GM23338 (cell line): ENCODE results near the gene LYRM7. TPM values are rescaled to one million over a fixed set of nuclear protein-coding genes. Genes with fewer than 3 reads are reported as not detected.

Source experiments
- ATAC-seq: fragments of 200-7000 bp; cut with Tn5 transposase; 3 replicates; pipeline ENCODE4 v1.9.1; 2020
- DNase-seq: peaks from one replicate; pipeline ENCODE4 v3.0.0-alpha.2; 2015; ENCODE audit warnings: low spot score
- H2AFZ ChIP-seq: fragments of 200-600 bp; sonication (generic); 2 replicates; pipeline ENCODE4 v1.8.0; 2016; ENCODE audit warnings: antibody characterized with exemption, mild to moderate bottlenecking, moderate library complexity
- H3F3A ChIP-seq: fragments of 200-600 bp; sonication (generic); replicated peaks from 2 replicates; pipeline ENCODE4 v1.8.0; 2017; ENCODE audit warnings: antibody characterized with exemption, mixed run types, low read depth
- H3K27ac ChIP-seq: fragments of 200-600 bp; sonication (generic); 2 replicates; pipeline ENCODE4 v1.6.1; 2016; ENCODE audit warnings: low read depth
- H3K27me3 ChIP-seq: fragments of 200-600 bp; sonication (generic); 2 replicates; pipeline ENCODE4 v1.8.0; 2016; ENCODE audit warnings: mild to moderate bottlenecking, mixed run types, moderate library complexity; ENCODE audit not compliant: insufficient read depth
- H3K36me3 ChIP-seq: fragments of 200-600 bp; sonication (generic); 2 replicates; pipeline ENCODE4 v1.8.0; 2016; ENCODE audit warnings: mild to moderate bottlenecking; ENCODE audit not compliant: insufficient read depth
- H3K4me1 ChIP-seq: fragments of 200-600 bp; sonication (generic); 2 replicates; pipeline ENCODE4 v1.8.0; 2016; ENCODE audit warnings: mild to moderate bottlenecking, moderate library complexity; ENCODE audit not compliant: insufficient read depth
- H3K4me2 ChIP-seq: fragments of 200-600 bp; sonication (generic); 2 replicates; pipeline ENCODE4 v1.7.1; 2017; ENCODE audit warnings: mixed run types
- H3K4me3 ChIP-seq: fragments of 200-600 bp; sonication (generic); 2 replicates; pipeline ENCODE4 v1.6.1; 2016; ENCODE audit warnings: mixed run types
- H3K79me2 ChIP-seq: fragments of 200-600 bp; sonication (generic); replicated peaks from 2 replicates; pipeline ENCODE4 v1.8.0; 2017; ENCODE audit warnings: mild to moderate bottlenecking; ENCODE audit not compliant: insufficient read depth
- H3K9me2 ChIP-seq: fragments of 200-600 bp; sonication (generic); 2 replicates; pipeline ENCODE4 v1.8.0; 2017; ENCODE audit not compliant: insufficient read depth
- H4K20me1 ChIP-seq: fragments of 200-600 bp; sonication (generic); replicated peaks from 2 replicates; pipeline ENCODE4 v1.8.0; 2017; ENCODE audit warnings: mild to moderate bottlenecking; ENCODE audit not compliant: insufficient read depth
- H3K27ac Mint-ChIP-seq: 2 replicates; pipeline ENCODE4 v1.8.0; 2020; ENCODE audit warnings: inconsistent platforms, mild to moderate bottlenecking, moderate library complexity, mixed read lengths
- H3K27me3 Mint-ChIP-seq: 3 replicates; pipeline ENCODE4 v1.8.0; 2022; ENCODE audit warnings: low read depth, mild to moderate bottlenecking, moderate library complexity, mixed read lengths, inconsistent platforms; ENCODE audit not compliant: insufficient read depth, poor library complexity
- H3K36me3 Mint-ChIP-seq: 3 replicates; pipeline ENCODE4 v1.8.0; 2021; ENCODE audit warnings: low read depth, mild to moderate bottlenecking, inconsistent platforms, moderate library complexity, mixed read lengths
- H3K4me1 Mint-ChIP-seq: 3 replicates; pipeline ENCODE4 v1.8.0; 2020; ENCODE audit warnings: mild to moderate bottlenecking, inconsistent platforms, mixed read lengths
- H3K4me3 Mint-ChIP-seq: 3 replicates; pipeline ENCODE4 v1.8.0; 2021; ENCODE audit warnings: moderate library complexity, mild to moderate bottlenecking, inconsistent platforms, mixed read lengths
- H3K9me3 Mint-ChIP-seq: 3 replicates; pipeline ENCODE4 v1.8.0; 2020; ENCODE audit warnings: moderate library complexity, mild to moderate bottlenecking, inconsistent platforms, mixed read lengths
- CREB1 ChIP-seq: fragments of 250-450 bp; sonication (Bioruptor Pico); IDR thresholded peaks from 2 replicates; pipeline ENCODE4 v1.5.0; 2020; ENCODE audit warnings: low read depth, mild to moderate bottlenecking, moderate library complexity
- CTCF ChIP-seq, 2 experiments: fragments of 200-600 bp in 1 of 2; sonication (generic) in 1 of 2; conservative IDR thresholded peaks; 2 replicates each; pipeline versions ENCODE4 v1.5.1 to v1.6.1; 2016 to 2017; ENCODE audit warnings: antibody characterized with exemption in 2 of 2, low read depth in 2 of 2, mild to moderate bottlenecking in 2 of 2, moderate library complexity in 1 of 2
- ETS1 ChIP-seq: IDR thresholded peaks from 2 replicates; pipeline ENCODE4 v1.6.1; 2016; ENCODE audit warnings: antibody characterized with exemption
- EZH2 ChIP-seq: fragments of 200-600 bp; sonication (generic); IDR thresholded peaks from one replicate; pipeline ENCODE4 v1.8.0; 2017; ENCODE audit warnings: antibody characterized with exemption, mild to moderate bottlenecking, low read depth; ENCODE audit not compliant: unreplicated experiment
- EZH2phosphoT487 ChIP-seq: fragments of 200-600 bp; sonication (generic); IDR thresholded peaks from one replicate; pipeline ENCODE4 v1.8.1; 2018; ENCODE audit warnings: antibody characterized with exemption; ENCODE audit not compliant: unreplicated experiment
- JUNB ChIP-seq: IDR thresholded peaks from one replicate; pipeline ENCODE4 v1.6.1; 2016; ENCODE audit warnings: antibody characterized with exemption; ENCODE audit not compliant: unreplicated experiment
- NANOG ChIP-seq: IDR thresholded peaks from 2 replicates; pipeline ENCODE4 v1.6.1; 2016; ENCODE audit warnings: antibody characterized with exemption, borderline replicate concordance
- POLR2AphosphoS5 ChIP-seq: IDR thresholded peaks from 2 replicates; pipeline ENCODE4 v1.6.1; 2016; ENCODE audit warnings: antibody characterized with exemption, low read depth
- REST ChIP-seq: IDR thresholded peaks from one replicate; pipeline ENCODE4 v1.6.1; 2018; ENCODE audit warnings: antibody characterized with exemption; ENCODE audit not compliant: unreplicated experiment
- STAT1 ChIP-seq: IDR thresholded peaks from one replicate; pipeline ENCODE4 v1.6.1; 2016; ENCODE audit warnings: antibody characterized with exemption; ENCODE audit not compliant: unreplicated experiment
- ZNF114 ChIP-seq: fragments of 250-450 bp; sonication (Bioruptor Pico); IDR thresholded peaks from 2 replicates; pipeline ENCODE4 v1.5.0; 2020; ENCODE audit warnings: mild to moderate bottlenecking, moderate library complexity
- ZNF331 ChIP-seq: fragments of 250-450 bp; sonication (Bioruptor Pico); IDR thresholded peaks from 2 replicates; pipeline ENCODE4 v1.5.0; 2020; ENCODE audit warnings: low read depth, mild to moderate bottlenecking, moderate library complexity
- ZNF462 ChIP-seq: fragments of 250-450 bp; sonication (Bioruptor Pico); IDR thresholded peaks from 2 replicates; pipeline ENCODE4 v1.5.0; 2020; ENCODE audit warnings: mild to moderate bottlenecking, moderate library complexity
- polyA plus RNA-seq: library from polyadenylated mRNA; unstranded; fragments of >200 nt; fragmentation: Nextera tagmentation; extraction: Ambion mirVana; gene quantifications from 2 replicates; pipeline ENCODE4 v1.2.1, GENCODE V29; 2016
- total RNA-seq: library from RNA; depleted of rRNA; stranded (reverse); fragments of >200 nt; shearing (Covaris generic); gene quantifications from 2 replicates; pipeline ENCODE4 v1.2.3, GENCODE V29; 2014

The LYRM7 gene
- total and polyA plus RNA-seq, 2 experiments from 2014 or later = 11.3 to 34.8 TPM

- Histone ChIP-seq H3F3A (no peaks in the 10 kb centered on the region), H3K4me2 (no peak overlapping the region), H3K27me3 (no peaks in the 10 kb centered on the region), H3K4me3 (no peak overlapping the region), H3K4me1 (peaks cover 5% of the 10 kb centered on the region; the same call in 1 of the 2 replicates), H3K36me3 (no peaks in the 10 kb centered on the region), H3K9me2 (no peaks in the 10 kb centered on the region), H3K79me2 (no peaks in the 10 kb centered on the region), H2AFZ (peak overlapping the region; percentile 89), H4K20me1 (no peaks in the 10 kb centered on the region), H3K27ac (no peak overlapping the region)
- Mint-ChIP-seq H3K27ac (no peak overlapping the region), H3K4me3 (no peak overlapping the region), H3K36me3 (no peaks in the 10 kb centered on the region), H3K9me3 (no peaks in the 10 kb centered on the region), H3K27me3 (peaks cover 7% of the 10 kb centered on the region), H3K4me1 (peaks cover 19% of the 10 kb centered on the region; the same call in 2 of the 3 replicates)
- DNase-seq (no peak), ATAC-seq (peak; percentile 38; the same call in 2 of the 3 replicates)
- TF ChIP-seq CTCF (conservative IDR thresholded peaks at IDR 0.05; ENCODE audit: low read depth in 2 of 2) = no peak
- TF ChIP-seq ZNF114 (CRISPR knock-in tag) = no peak
- TF ChIP-seq ETS1 = no peak
- TF ChIP-seq EZH2 = no peak
- TF ChIP-seq JUNB = no peak
- no peak for TF ChIP-seq NANOG
- no peak for TF ChIP-seq REST
- no peak for TF ChIP-seq STAT1
- TF ChIP-seq CREB1 (CRISPR knock-in tag) = no peak
- no peak for TF ChIP-seq ZNF331 (CRISPR knock-in tag)
- no peak for TF ChIP-seq ZNF462
- no peak for TF ChIP-seq EZH2phosphoT487
- no peak for TF ChIP-seq POLR2AphosphoS5
Measured at GRCh38 chr5:131209175-131209505, 38.4 kb downstream of the LYRM7 start.
